ENCODE results near the gene SGCD. TPM values are rescaled to one million over a fixed set of nuclear protein-coding genes. Genes with fewer than 3 reads are reported as not detected.

SGCD gene
- total RNA-seq, 2 experiments from 2014 or later: not detected

DNA sequence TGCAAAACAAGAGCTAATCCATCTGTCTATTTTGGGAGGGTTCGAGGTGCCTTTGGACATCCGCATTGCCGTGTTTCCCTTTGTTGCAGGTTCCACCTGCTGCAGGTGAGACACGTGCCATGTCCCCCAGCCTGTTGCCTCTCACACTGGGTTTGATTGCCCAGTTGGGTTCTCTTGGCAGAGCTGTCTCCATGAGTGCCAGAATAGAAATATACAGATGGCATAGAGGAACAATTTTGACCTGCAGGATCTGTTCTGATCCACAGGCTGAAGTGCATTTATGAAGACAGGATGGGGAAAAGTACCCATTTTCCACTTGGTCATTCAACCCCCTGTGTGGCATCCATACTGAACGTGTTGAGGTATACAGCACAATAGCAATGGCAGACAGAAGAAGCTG is 178.1 kb downstream of the SGCD start:
- no peak overlapping the region for H3K27ac Mint-ChIP-seq
- H3K27me3 Mint-ChIP-seq: peaks cover 33% of the 10 kb centered on the region
- ChIA-PET CTCF (no interaction called here), POLR2A (no interaction called here)
- no peaks in the 10 kb centered on the region for H3K4me1 Mint-ChIP-seq (ENCODE audit: low read depth)
- H3K36me3 Mint-ChIP-seq (ENCODE audit: low read depth): no peaks in the 10 kb centered on the region
- TF ChIP-seq, protein P1, sequence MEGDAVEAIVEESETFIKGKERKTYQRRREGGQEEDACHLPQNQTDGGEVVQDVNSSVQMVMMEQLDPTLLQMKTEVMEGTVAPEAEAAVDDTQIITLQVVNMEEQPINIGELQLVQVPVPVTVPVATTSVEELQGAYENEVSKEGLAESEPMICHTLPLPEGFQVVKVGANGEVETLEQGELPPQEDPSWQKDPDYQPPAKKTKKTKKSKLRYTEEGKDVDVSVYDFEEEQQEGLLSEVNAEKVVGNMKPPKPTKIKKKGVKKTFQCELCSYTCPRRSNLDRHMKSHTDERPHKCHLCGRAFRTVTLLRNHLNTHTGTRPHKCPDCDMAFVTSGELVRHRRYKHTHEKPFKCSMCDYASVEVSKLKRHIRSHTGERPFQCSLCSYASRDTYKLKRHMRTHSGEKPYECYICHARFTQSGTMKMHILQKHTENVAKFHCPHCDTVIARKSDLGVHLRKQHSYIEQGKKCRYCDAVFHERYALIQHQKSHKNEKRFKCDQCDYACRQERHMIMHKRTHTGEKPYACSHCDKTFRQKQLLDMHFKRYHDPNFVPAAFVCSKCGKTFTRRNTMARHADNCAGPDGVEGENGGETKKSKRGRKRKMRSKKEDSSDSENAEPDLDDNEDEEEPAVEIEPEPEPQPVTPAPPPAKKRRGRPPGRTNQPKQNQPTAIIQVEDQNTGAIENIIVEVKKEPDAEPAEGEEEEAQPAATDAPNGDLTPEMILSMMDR (IDR thresholded peaks at IDR 0.05): no peak
- Histone ChIP-seq H3K36me3 (ENCODE audit: insufficient read depth, low read length) (no peaks in the 10 kb centered on the region), H3K4me3 (ENCODE audit: low read length) (no peak overlapping the region), H3K27me3 (ENCODE audit: control insufficient read depth in 1 of 2, insufficient read depth in 2 of 2, low read length in 2 of 2) (peaks cover 0 to 6% of the 10 kb centered on the region in 2 experiments), H3K27ac (ENCODE audit: low read depth in 1 of 2, low read length in 2 of 2) (no peak overlapping the region), H3K4me1 (ENCODE audit: insufficient read depth, low read length) (no peaks in the 10 kb centered on the region), H3K9me3 (ENCODE audit: control insufficient read depth in 1 of 2, insufficient read depth in 1 of 2, low read length in 2 of 2) (no peaks in the 10 kb centered on the region)
- H3K4me3 Mint-ChIP-seq: no peak overlapping the region
- no peak for DNase-seq
- ATAC-seq (ENCODE audit: poor library complexity): no peak
- no peaks in the 10 kb centered on the region for H3K9me3 Mint-ChIP-seq
- intact Hi-C loops (cut with DNase I, micrococcal nuclease): no loop called here

DNA sequence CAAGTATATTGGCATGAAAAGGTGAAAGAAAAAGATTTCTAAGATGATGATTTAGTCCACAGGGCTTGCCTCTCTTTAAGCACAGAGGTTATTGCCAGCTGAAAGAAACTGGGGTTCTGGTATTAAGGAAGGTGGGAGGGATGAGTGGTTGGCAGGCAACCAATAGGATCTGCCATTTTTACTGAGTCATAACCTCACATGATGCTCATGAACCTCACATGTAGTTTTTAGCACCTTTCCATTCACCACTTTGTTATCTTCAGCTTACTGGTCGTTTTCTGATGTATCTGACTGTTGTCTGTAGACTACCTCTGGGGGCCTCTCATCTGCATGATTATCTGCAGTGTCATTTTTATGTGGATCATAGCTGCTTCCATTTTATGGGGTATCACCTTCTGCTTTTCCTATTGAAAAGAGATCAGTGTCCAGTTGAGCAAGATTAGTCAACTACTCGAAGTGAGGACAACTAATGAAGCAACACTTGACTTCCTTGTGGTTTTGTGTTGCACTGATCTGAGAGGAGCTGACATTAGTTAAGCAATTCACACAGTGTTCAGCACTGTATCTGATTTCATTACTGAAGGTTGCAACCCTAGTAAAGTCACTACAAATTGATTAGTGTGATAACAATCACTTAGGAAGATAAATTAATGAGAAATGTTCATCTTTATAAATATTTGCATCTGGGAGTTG is 186.3 kb downstream of the SGCD start:
- Mint-ChIP-seq H3K4me1 (ENCODE audit: low read depth) (no peaks in the 10 kb centered on the region), H3K4me3 (no peak overlapping the region), H3K9me3 (peaks cover 9% of the 10 kb centered on the region), H3K27ac (no peak overlapping the region), H3K27me3 (peaks cover 15% of the 10 kb centered on the region), H3K36me3 (ENCODE audit: low read depth) (no peaks in the 10 kb centered on the region)
- intact Hi-C loops (cut with DNase I, micrococcal nuclease): no loop called here
- H3K36me3 ChIP-seq (ENCODE audit: insufficient read depth, low read length): no peaks in the 10 kb centered on the region
- H3K4me3 ChIP-seq (ENCODE audit: low read length): no peak overlapping the region
- CTCF ChIA-PET: no interaction called here
- H3K27ac ChIP-seq (ENCODE audit: low read depth in 1 of 2, low read length in 2 of 2): no peak overlapping the region
- POLR2A ChIA-PET: no interaction called here
- ATAC-seq (ENCODE audit: poor library complexity): no peak
- DNase-seq: no peak
- peaks cover 0 to 4% of the 10 kb centered on the region in 2 experiments for H3K27me3 ChIP-seq (ENCODE audit: control insufficient read depth in 1 of 2, insufficient read depth in 2 of 2, low read length in 2 of 2)
- no peaks in the 10 kb centered on the region for H3K4me1 ChIP-seq (ENCODE audit: insufficient read depth, low read length)
- TF ChIP-seq, protein P1 (IDR thresholded peaks at IDR 0.05): no peak
- no peaks in the 10 kb centered on the region for H3K9me3 ChIP-seq (ENCODE audit: control insufficient read depth in 1 of 2, insufficient read depth in 1 of 2, low read length in 2 of 2)

DNA sequence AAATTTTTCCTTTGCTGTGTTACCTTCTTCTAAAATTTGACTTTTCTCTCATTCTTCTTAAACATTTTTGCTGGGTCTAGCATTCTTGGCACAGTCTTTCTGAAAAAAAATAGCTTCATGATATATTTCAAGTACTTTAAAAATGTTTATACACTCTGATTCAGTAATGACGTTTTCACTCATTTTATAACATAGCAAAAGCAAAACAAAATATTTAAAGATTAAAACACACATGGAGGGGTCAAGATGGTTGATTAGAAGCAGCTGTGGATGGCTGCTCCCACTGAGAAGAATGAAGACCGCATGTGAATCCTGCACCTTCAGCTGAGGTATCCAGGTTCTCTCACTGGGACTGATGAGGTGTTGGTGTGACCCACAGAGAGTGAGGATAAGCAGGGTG is 188.2 kb downstream of the SGCD start:
- ATAC-seq (ENCODE audit: poor library complexity): no peak
- Mint-ChIP-seq H3K27ac (no peak overlapping the region), H3K27me3 (peaks cover 7% of the 10 kb centered on the region), H3K4me1 (ENCODE audit: low read depth) (no peaks in the 10 kb centered on the region), H3K4me3 (no peak overlapping the region), H3K36me3 (ENCODE audit: low read depth) (no peaks in the 10 kb centered on the region), H3K9me3 (peaks cover 12% of the 10 kb centered on the region)
- Histone ChIP-seq H3K27me3 (ENCODE audit: control insufficient read depth in 1 of 2, insufficient read depth in 2 of 2, low read length in 2 of 2) (peaks cover 0 to 4% of the 10 kb centered on the region in 2 experiments), H3K4me1 (ENCODE audit: insufficient read depth, low read length) (no peaks in the 10 kb centered on the region), H3K4me3 (ENCODE audit: low read length) (no peak overlapping the region), H3K36me3 (ENCODE audit: insufficient read depth, low read length) (no peaks in the 10 kb centered on the region), H3K9me3 (ENCODE audit: control insufficient read depth in 1 of 2, insufficient read depth in 1 of 2, low read length in 2 of 2) (no peaks in the 10 kb centered on the region), H3K27ac (ENCODE audit: low read depth in 1 of 2, low read length in 2 of 2) (no peak overlapping the region)
- intact Hi-C loops (cut with DNase I, micrococcal nuclease): no loop called here
- TF ChIP-seq, protein P1 (IDR thresholded peaks at IDR 0.05): no peak
- DNase-seq: no peak
- CTCF ChIA-PET: no interaction called here
- POLR2A ChIA-PET: no interaction called here

Measured in CD4-positive, alpha-beta T cell (primary cell).